MM.1S (cell line): ENCODE measurements around the gene TMTC1.
"Not testable (repeated sequence)": the region's sequence is repeated elsewhere in the genome, so short reads cannot be mapped to it uniquely, and the experiment has no call there.

ENCODE experiments used
- DNase-seq: peaks from one replicate; pipeline ENCODE4 v3.0.0-alpha.2; 2015
- H2AFZ ChIP-seq: fragments of 300-600 bp; sonication (generic); 2 replicates; pipeline ENCODE4 v1.6.0; 2016; ENCODE audit warnings: antibody characterized with exemption, low read length
- H3F3A ChIP-seq: fragments of 300-600 bp; sonication (generic); 2 replicates; pipeline ENCODE4 v1.6.1; 2016; ENCODE audit warnings: mild to moderate bottlenecking, antibody characterized with exemption, low read length, moderate library complexity, mixed read lengths; ENCODE audit not compliant: insufficient read depth
- H3K27ac ChIP-seq: fragments of 300-600 bp; sonication (generic); 2 replicates; pipeline ENCODE4 v1.5.1; 2016; ENCODE audit warnings: mild to moderate bottlenecking, low read length
- H3K27me3 ChIP-seq: fragments of 300-600 bp; sonication (generic); replicated peaks from 2 replicates; pipeline ENCODE4 v1.6.0; 2016; ENCODE audit warnings: low read length; ENCODE audit not compliant: insufficient read depth
- H3K36me3 ChIP-seq: fragments of 300-600 bp; sonication (generic); replicated peaks from 2 replicates; pipeline ENCODE4 v1.6.1; 2016; ENCODE audit warnings: mild to moderate bottlenecking, low read length, mixed read lengths; ENCODE audit not compliant: insufficient read depth
- H3K4me1 ChIP-seq: fragments of 300-600 bp; sonication (generic); 2 replicates; pipeline ENCODE4 v1.6.1; 2016; ENCODE audit warnings: low read length, mixed read lengths
- H3K4me2 ChIP-seq: fragments of 300-600 bp; sonication (generic); 2 replicates; pipeline ENCODE4 v1.6.0; 2016; ENCODE audit warnings: low read depth, low read length
- H3K4me3 ChIP-seq: fragments of 300-600 bp; sonication (generic); 2 replicates; pipeline ENCODE4 v1.5.1; 2016; ENCODE audit warnings: low read length, mixed read lengths
- H3K79me2 ChIP-seq: fragments of 300-600 bp; sonication (generic); 2 replicates; pipeline ENCODE4 v1.6.1; 2016; ENCODE audit warnings: mixed run types, low read length, mixed read lengths
- H3K9ac ChIP-seq: fragments of 300-600 bp; sonication (generic); 2 replicates; pipeline ENCODE4 v1.6.1; 2016; ENCODE audit warnings: low read length, mixed read lengths
- H3K9me2 ChIP-seq: fragments of 300-600 bp; sonication (generic); replicated peaks from 2 replicates; pipeline ENCODE4 v1.6.1; 2016; ENCODE audit warnings: mild to moderate bottlenecking, low read length, mixed read lengths; ENCODE audit not compliant: insufficient read depth
- H3K9me3 ChIP-seq: fragments of 300-600 bp; sonication (generic); replicated peaks from 2 replicates; pipeline ENCODE4 v1.6.1; 2016; ENCODE audit warnings: mild to moderate bottlenecking, low read length, mixed read lengths; ENCODE audit not compliant: insufficient read depth
- H4K20me1 ChIP-seq: fragments of 300-600 bp; sonication (generic); 2 replicates; pipeline ENCODE4 v1.6.1; 2016; ENCODE audit warnings: mild to moderate bottlenecking, low read length, moderate library complexity, mixed read lengths; ENCODE audit not compliant: insufficient read depth
- EZH2 ChIP-seq: fragments of 300-600 bp; sonication (generic); optimal IDR thresholded peaks from 2 replicates; pipeline ENCODE3; 2017; ENCODE audit warnings: low read depth, mild to moderate bottlenecking, antibody characterized with exemption, low read length, mixed read lengths
- EZH2phosphoT487 ChIP-seq: fragments of 300-600 bp; sonication (generic); IDR thresholded peaks from 2 replicates; pipeline ENCODE4 v1.6.1; 2018; ENCODE audit warnings: antibody characterized with exemption, low read length
- TF ChIP-seq, protein P1 (sequence below): fragments of 300-600 bp; sonication (generic); IDR thresholded peaks from 2 replicates; pipeline ENCODE4 v1.5.1; 2016; ENCODE audit warnings: antibody characterized with exemption, low read length, mixed read lengths

Gene TMTC1

DNA sequence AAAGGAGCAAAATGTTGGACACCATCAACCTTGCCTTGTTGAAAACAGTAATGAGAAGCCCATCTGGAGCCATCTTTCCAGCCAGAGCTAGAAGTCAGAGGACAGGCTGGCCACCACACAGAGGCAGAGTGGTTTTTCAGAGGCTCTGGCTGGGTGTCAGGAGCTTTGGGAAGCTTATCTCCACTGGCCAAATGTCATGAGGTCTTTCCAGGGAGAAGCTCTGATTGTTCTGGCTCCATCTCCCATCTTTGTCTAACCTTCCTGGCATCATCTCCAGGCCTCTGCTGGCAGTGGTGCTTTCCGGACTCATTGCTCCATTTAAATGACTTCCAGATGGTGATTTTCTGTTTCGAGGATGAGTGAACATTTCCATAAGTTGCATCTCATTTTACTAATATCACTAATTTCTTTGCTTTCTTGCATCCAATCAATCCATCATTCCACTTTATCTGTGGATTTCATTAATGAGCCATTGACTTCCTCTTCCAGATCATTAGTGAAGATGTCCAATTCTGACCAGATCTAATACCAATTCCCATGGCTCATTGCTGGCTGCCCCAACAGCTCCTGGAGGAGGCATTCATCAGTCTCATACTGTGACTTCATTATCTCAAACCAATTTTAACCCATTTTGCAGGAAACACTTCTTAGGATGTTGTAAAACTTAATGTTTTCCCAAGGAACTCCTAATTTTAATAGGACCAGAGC lies 35.3 kb upstream of the TMTC1 start:
- H4K20me1 ChIP-seq, result no peaks in the 10 kb centered on the region
- no peak overlapping the region for H2AFZ ChIP-seq
- no peaks in the 10 kb centered on the region for H3K27me3 ChIP-seq
- no peak overlapping the region for H3K27ac ChIP-seq
- H3K9me3 ChIP-seq, result no peaks in the 10 kb centered on the region
- no peaks in the 10 kb centered on the region for H3K79me2 ChIP-seq
- TF ChIP-seq, protein P1, sequence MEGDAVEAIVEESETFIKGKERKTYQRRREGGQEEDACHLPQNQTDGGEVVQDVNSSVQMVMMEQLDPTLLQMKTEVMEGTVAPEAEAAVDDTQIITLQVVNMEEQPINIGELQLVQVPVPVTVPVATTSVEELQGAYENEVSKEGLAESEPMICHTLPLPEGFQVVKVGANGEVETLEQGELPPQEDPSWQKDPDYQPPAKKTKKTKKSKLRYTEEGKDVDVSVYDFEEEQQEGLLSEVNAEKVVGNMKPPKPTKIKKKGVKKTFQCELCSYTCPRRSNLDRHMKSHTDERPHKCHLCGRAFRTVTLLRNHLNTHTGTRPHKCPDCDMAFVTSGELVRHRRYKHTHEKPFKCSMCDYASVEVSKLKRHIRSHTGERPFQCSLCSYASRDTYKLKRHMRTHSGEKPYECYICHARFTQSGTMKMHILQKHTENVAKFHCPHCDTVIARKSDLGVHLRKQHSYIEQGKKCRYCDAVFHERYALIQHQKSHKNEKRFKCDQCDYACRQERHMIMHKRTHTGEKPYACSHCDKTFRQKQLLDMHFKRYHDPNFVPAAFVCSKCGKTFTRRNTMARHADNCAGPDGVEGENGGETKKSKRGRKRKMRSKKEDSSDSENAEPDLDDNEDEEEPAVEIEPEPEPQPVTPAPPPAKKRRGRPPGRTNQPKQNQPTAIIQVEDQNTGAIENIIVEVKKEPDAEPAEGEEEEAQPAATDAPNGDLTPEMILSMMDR, result no peak
- no peak for TF ChIP-seq EZH2phosphoT487
- no peak for TF ChIP-seq EZH2
- H3K4me1 ChIP-seq, result no peaks in the 10 kb centered on the region
- H3K9me2 ChIP-seq, result no peaks in the 10 kb centered on the region
- H3F3A ChIP-seq, result no peaks in the 10 kb centered on the region
- H3K36me3 ChIP-seq, result no peaks in the 10 kb centered on the region
- H3K4me2 ChIP-seq, result no peak overlapping the region
- H3K4me3 ChIP-seq, result no peak overlapping the region
- H3K9ac ChIP-seq, result no peak overlapping the region
- no peak for DNase-seq

- Histone ChIP-seq H3K9me2 (no peaks in the 10 kb centered on the region), H3K4me3 (no peak overlapping the region), H3K9me3 (no peaks in the 10 kb centered on the region), H3K4me2 (no peak overlapping the region), H3K27me3 (no peaks in the 10 kb centered on the region), H3K79me2 (no peaks in the 10 kb centered on the region), H3F3A (no peaks in the 10 kb centered on the region), H3K4me1 (no peaks in the 10 kb centered on the region), H3K36me3 (no peaks in the 10 kb centered on the region), H3K9ac (no peak overlapping the region), H2AFZ (no peak overlapping the region), H3K27ac (no peak overlapping the region), H4K20me1 (no peaks in the 10 kb centered on the region)
- TF ChIP-seq EZH2, result no peak
- TF ChIP-seq, protein P1, result no peak
- no peak for TF ChIP-seq EZH2phosphoT487
- DNase-seq, result no peak
These were observed 33.4 kb upstream of the TMTC1 start for GRCh38 chr12:29816874-29817725.

GRCh38 chr12:29809616-29810361 lies 26.0 kb upstream of the TMTC1 start:
- H3K27ac ChIP-seq, H3K9me3 ChIP-seq, H3K79me2 ChIP-seq, H3F3A ChIP-seq, H3K36me3 ChIP-seq, H3K9me2 ChIP-seq, DNase-seq, H3K9ac ChIP-seq, H3K27me3 ChIP-seq, H3K4me3 ChIP-seq, H4K20me1 ChIP-seq, H3K4me2 ChIP-seq, H3K4me1 ChIP-seq, H2AFZ ChIP-seq: not testable (repeated sequence)
